GM21390 (cell line): ENCODE results near the gene RGS6.
"Not testable (repeated sequence)": the region's sequence is repeated elsewhere in the genome, so short reads cannot be mapped to it uniquely, and the experiment has no call there.

Source experiments
- ATAC-seq: cut with Tn5 transposase; IDR thresholded peaks from one replicate; pipeline ENCODE4 v1.9.1; 2021; ENCODE audit not compliant: unreplicated experiment

RGS6 gene

DNA sequence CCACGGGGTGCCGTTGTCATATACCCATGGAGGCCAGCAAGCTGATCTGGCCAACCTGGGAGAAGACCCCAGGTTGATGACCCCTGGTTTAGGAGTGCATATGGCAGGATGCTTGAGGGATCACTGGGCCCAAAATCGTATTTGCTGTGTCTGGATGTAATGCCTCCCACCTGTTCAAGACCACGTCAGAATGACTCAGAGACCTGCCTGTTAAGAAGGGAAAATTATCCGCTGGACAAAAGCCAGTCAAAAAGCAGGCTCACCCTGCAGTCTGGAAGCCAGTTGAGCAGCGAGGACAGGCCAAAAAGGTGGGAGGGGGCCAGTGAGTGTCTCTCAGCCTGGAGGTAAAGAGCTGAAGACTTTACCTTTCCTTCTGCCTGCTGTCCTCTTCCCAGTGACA lies 512.5 kb downstream of the RGS6 start:
- ATAC-seq = no peak

DNA sequence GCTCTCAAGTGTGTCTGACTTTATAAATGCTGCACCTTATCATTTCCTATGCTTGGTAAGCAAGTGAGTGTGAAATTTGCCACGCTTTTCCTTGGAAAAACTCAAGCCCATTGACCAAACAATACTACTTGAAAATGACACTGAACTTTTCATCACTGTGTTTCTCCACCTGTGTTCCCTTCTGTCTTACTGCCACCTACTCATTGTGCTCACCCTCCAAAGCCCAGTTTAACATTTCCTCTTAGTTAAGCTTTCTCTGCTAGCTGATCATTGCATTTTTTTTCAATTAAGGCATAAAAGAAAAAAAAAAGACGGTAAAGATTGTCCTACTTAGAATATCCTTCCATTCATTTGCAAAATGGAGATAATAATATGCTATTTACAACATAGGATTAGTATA lies 516.0 kb downstream of the RGS6 start:
- ATAC-seq = no peak

DNA sequence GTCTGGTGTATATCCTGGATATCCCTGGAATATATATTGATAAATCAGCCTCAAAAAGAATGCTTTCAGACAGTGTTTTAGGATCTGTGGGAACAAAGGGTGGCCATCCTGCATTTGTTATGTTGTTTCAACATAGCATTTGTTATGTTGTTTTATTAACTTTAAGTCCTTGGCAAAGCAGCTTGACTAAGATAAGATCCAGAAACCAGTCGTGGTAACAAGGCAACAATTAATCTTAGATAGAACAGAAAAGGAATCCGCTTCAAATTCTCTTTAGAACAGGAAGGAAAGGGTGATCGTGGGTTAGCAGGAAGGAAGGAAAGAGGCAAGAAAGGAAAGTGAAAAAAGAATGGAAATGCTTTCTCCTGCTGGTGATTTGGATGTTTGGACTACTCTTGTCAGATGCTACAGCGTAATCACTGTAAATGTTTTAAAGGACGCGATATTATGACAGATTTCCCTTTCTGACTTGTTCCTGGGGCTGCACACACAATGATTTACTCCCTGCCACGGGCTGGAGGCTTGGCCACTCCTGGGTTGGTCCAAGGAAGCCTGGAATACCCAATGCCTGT lies 518.3 kb downstream of the RGS6 start:
- no peak for ATAC-seq

DNA sequence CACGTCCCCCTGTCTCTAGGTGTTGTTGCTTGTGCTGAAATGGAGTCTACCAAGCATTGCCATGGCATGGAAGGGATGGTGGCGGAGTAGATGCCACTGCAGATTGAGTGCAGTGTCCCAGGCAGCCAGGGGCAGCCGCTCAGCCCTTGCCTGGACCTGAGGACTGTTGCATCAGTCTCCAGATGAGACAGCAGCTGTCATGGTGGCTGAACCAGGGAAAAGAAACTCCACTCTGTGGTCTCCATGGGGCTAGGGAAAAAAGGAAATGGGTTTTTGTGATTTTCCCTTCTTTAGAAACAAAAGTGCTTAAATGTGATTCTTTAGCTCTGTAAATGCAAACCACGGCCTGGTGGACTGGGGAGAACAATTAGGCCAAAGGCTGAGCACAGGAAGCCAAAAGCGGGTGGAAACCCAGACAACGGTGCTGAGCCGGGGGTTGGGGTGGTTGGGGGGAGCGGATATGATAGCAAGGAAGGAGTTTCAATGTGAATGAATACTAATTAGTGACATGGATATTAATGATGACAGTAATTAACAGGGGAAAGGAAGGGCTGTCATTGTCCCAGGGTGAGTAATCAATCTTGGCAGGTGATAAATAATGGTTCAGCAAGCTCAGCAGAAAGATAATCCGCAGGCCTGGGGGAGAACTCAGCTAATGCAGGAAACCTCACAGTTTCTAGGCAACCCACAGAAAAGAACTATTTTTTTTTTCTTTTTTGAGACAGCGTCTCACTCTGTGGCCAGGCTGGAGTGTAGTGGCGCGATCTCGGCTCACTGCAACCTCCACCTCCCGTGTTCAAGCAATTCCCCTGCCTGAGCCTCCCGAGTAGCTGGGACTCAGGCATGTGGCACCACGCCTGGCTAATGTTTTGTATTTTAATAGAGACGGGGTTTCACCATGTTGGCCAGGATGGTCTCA lies 519.1 kb downstream of the RGS6 start:
- ATAC-seq = peak; percentile 77

DNA sequence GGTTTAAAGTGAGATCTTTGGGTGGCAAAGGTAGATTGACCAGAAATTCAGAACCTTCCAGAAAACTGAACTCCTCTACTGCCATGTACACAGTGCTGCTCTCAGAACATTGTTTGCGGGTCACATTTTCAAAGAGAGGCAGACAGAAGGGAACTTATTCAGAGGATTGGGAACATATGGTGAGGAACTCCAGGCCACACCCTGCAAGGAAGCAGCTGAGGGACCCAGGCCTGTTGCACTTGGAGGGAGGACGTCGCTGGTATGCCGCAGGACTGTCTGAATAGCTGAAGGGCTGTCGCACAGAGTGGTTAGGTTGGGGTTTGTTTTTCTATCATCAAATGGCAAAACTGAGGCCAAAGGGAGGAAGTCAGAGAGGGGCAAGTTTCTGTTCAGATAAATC lies 520.5 kb downstream of the RGS6 start:
- ATAC-seq = no peak

DNA sequence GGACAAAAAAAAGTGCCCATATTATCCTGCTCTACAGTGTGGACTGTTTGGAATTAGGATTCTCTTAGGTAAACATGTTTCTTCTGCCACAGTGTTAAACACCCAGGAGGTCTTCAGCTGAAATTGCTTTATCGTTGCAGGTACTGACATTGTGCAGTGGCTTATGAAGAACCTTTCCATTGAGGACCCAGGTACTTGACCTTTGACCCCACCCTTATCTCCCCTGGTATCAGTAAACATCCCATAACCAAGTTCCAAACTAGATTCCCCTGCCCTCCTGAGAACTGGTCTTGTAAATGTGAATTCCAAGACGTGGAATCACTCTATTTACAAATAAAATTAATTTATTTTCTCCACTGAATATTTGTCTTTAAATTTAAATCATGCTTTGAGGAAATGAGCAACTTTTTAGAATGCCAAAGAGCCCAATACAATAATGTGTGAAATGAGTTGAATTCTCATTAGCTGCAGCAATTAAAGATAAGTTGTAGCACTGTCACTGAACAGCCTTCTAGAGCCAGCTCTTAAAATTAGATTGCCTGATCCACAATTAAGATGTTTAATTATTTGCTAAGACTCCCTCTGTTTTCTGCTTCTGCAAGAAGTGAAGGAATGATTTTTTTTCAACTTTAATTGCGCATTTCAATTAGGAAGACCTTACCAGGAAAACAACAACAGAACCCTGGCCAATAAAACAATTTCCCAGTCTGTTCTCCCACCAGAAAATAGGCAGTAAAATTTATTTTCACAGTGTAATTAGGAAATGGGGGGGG lies 522.3 kb downstream of the RGS6 start:
- no peak for ATAC-seq

DNA sequence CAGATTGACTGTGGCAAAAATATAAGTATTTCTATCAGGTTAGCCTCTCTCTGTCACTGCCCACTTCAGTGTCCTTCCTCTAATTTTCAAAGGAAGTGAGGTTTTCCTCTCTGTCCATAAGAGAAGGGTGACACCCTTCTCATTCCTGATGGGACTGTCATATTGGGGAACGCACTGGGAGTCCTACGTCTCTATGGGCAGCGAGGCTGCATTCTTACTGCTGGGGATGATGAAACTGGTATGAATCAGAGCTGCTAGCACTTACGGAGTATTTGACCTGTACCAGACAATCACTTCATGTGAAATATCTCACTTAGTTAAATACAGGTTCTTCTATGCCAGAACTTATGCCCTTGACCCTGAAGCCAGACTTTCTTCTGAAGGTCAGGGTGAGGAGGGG lies 525.4 kb downstream of the RGS6 start:
- ATAC-seq = no peak

DNA sequence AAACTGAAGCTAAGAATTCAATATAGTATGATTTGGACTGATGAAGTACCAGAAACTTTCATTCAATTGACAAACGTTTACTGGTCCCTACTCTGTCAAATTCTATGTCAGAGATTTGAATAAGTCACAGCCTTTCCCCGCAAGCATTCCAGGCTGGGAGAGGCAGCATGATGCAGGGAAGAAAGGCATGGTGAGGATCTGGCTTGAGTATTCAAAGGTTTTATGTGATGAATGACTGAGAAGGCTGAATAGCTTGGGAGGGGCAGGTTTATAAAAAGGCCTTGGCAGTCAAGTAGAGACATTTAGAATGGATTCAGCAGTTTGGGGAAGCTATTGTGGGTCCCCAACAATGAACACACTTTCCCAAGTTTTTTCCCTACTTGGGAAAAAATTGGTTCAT lies 529.8 kb downstream of the RGS6 start:
- ATAC-seq = no peak

DNA sequence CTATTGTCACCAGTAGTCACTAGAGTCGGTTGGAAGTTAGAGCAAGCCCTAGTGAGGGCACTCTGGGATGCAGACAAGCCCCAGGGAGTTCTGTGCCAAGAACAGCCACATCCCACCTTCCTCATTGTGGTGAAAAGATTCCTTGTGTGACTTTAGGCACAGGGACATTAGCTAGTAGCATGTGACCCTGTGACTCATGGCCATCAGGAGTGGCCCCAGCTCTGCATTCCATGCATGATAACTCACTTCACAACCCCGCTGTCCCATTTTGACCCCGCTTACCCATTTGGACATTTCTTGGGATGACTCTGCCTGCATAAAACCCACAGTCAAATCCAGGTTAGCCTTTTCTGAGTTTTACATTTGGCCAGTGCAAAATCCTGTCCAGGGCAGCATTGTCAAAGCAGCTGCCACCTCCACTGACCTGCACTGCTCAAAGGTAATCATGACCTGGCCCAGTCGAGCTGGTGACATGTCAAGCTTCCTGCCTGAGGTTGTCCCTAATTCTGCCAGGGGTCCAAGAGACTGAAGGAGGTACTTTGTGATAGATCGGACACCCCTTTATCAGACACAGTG lies 531.1 kb downstream of the RGS6 start:
- no peak for ATAC-seq

DNA sequence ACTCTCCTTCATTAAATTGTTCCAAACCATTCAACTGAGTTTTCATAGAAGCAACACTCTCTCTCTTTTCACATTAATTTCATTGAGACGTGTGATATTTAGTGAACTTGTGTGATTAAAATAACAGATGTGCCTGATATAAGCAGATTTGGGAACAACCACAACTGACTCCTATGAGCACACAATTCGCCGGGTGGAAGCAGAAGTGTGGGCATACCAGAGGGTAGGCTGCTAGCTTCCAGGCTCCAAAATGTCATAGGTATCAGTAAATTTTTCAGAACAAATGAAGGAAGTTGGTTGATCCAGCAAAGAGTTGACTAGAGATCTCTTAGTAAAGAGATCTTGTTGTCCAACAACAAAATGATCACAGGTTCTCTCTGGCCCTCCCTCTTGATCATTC lies 532.0 kb downstream of the RGS6 start:
- no peak for ATAC-seq

DNA sequence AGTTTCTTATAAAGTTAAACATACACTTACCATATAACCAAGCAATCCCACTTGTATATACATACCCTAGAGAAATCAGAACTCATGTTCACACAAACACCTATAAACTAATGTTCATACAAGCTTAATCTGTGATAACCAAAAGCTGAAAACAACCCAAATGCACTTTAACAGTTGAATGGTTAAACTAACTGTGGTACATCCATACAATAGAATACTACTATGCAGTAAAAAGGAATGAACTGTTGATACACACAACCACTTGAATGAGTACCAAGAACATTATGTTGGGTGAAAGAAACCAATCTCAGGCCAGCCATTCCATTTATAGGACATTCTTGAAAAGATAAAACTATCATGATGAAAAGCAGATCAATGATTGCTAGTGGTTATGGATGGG lies 534.1 kb downstream of the RGS6 start:
- no peak for ATAC-seq

DNA sequence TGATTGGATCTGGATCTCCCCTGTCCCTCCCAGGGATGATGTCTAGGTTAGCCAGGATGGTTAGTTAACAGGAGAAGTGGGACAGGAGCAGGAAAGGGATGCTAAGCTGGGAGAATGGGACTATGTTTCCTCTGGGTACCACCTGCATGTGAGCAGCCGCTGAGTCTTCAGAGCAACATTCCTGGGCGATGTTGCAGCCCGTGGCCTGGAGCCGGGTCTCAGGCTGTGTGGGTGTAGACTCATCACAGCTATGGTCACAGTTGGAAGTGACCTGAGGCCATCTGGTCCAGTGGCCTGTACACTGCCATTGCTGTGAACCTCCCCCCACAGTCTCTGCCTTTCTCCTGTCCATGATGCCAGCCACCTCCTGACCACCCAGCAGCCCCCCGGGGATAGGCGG lies 539.1 kb downstream of the RGS6 start:
- no peak for ATAC-seq

DNA sequence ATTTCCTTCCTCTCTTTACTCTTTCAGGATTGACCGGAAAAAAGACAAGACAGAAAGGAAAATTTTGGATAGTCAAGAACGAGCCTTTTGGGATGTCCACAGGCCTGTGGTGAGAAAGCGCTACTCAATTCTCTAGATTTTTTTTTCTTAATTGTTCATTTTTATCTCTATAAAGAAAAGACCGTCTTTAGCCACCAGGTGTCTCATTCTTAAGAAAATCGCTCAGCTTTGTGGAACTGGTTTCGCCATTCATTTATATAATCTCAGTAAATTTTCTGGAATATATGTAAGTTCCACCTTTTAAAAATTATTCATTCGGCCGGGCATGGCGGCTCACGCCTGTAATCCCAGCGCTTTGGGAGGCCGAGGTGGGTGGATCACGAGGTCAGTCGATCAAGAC lies 540.6 kb downstream of the RGS6 start:
- ATAC-seq = no peak

DNA sequence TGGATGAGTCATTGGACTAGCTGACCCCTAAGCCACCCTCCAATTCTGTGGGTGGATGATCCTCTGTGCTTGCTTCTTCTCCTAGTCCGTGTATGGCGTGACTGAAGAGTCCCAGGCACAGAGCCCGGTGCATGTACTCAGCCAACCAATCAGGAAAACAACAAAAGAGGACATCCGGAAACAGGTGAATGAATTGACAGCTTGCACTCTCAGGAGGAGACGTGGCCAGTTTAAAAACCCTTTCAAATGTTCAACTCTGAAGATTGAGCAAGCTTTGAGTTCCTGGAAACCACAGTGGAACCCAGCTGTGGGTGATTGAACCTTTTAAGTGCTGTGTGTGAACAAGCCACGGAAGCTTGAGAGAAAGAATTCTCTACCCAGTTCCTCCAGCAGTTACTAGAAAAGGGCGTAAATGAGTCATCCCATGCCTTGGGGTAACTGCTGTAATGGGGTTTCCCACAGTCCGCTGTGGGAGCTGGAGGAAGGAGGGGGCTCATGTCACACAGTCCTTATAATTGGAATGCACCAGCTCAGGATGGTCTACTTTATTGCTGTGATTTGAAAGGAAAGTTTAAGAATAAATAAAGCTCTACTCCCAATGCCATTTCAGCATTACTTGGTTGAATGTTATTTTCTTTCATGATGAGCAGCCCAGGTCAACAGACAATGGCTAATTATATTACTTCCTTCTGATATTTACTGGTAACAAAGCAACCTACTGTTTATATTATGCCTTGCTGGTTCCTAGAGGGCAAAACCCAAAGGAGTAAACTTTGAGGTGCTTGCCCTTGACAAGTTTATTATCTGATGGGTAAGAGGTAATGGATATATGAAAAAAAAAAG lies 544.6 kb downstream of the RGS6 start:
- ATAC-seq = peak; percentile 84

DNA sequence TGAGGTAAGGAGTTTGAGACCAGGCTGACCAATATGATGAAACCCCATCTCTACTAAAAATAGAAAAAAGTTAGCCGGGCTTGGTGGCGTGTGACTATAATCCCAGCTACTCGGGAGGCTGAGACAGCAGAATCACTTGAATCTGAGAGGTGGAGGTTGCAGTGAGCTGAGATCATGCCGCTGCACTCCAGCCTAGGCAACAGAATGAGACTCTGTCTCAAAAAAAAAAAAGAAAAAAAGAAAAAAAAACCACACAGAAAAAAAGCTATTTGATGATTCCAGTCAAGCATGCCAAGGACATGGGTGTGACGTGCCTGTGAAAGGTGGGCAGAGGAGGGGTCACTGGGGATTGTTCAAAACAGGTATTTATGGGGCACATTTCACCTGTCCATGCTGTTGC lies 545.3 kb downstream of the RGS6 start:
- not testable (repeated sequence) for ATAC-seq

DNA sequence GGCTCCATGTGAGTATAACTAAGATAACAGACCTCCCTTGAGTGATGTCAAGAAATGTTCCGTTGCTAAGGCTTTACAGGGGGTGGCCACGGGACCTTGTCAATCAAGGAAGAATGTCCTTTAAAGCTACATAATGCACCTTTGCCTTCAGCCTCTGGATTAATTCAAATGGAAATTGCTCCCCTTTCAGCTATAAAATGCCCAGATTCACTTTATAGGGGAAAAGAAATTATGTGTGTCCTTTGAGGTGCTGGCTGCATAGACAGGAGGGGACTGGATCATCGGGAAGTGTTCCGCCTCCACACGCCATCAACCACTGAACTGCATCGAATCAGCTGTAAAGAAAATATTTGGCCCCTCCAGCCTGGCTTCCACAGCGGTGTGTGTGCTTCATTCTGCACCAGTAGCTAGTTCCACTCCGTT lies 546.3 kb downstream of the RGS6 start:
- ATAC-seq = no peak

DNA sequence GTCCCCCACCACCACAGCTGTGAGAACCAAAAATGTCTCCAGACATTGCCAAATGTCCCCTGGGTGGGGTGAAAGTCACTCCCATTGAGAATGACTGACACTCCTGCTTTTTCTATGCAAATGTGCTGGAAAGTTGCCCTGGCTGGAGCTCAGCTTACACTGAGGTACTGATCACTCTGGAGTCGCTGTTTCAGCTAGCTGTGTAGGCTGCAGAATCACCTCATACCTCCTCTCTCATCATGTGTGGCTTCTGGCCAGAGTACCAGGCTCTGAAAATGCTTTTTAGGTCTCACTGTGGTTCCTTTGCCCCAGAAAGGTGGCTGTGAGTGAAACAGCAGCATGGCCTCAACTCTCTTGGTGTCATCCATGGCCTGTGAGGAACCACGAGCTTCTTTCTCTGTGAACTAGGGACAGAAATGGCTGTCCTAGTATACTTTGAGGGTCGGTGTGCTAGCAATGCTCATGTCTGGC lies 547.3 kb downstream of the RGS6 start:
- ATAC-seq = peak; percentile 32

DNA sequence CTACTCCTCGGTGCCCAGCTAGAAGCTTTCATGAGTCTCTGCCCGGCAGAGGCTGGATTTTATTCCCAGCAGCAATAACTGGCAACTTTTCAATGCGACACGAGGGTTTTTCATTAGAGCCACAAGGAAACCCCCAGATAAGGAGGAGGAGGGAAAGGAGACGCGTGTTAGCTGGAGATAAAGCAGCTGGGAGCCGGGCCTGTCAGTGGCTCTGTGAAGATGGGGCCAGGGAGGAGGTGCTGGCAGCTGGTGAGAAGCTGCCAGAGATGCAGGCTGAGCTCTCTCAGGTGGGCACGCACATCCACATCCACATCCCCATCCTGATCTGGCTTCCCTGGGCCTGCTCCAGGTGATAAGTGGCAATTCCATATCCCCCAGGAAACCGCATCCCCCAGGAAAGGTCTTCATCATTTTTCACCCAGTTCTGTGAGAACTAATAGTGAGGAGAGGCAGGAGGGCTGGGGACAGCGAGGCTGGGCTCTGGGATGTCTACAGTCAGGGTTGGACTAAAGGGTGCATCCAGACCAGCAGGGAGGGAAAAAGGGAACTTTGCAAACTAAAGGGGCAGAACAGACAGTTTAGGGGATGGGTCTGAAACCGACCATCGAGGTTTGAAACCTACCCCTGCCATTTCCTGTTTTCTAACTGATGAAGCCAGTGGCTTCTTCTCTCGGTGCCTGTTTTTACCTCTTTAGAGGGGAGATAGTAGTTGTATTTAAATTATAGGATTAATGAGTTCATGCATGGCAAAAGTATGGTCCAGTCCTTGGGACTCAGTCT lies 548.4 kb downstream of the RGS6 start:
- no peak for ATAC-seq

DNA sequence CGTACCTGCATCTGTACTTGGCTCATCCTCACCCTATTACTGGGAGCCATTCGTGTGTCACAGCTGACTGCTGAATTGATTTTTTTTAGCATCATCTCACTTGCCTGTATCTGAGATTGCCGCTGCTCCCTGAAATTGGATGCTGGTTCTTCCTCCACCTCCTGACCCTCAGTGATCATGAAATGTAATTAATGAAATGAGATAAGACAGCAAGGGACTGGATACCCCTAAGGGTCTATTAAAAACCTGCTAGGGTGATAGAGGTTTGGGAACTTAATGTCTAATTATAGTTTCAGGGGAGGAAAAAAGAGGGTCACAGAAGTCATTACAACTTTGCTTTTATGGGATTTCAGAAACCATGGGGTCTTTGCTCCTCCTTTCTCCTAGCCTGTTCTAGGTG lies 551.1 kb downstream of the RGS6 start:
- ATAC-seq = no peak

DNA sequence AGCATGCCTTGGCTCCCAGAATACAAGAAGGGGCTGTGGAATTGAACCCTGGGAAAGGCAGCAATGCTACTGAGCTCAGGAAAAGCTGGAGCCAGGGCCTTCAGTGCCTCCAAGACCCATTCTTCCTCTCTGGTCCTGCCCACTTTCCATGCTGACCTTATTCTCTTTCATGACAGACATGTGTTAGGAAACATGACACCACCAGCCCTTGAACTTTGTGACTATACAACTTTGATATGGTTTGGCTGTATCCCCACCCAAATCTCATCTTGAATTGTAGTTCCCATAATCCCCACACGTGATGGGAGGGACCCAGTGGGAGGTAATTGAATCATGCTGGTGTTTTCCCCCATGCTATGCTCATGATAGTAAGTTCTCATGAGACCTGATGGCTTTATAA lies 553.5 kb downstream of the RGS6 start:
- no peak for ATAC-seq
